Neural cell (in vitro differentiated cells): Measurements from ENCODE around the gene PRSS27. TPM values are rescaled to one million over a fixed set of nuclear protein-coding genes. Genes with fewer than 3 reads are reported as not detected.

Experiments used
- H2AFZ ChIP-seq: fragments of 200-600, 300-800 bp; sonication (generic), shearing (Covaris generic); 2 replicates; pipeline ENCODE4 v1.6.0; 2014; ENCODE audit warnings: low read depth, mild to moderate bottlenecking, antibody characterized with exemption, low read length, moderate library complexity
- H3F3A ChIP-seq: fragments of 200-600 bp; shearing (Covaris generic); 2 replicates; pipeline ENCODE4 v1.6.1; 2016; ENCODE audit warnings: mild to moderate bottlenecking, moderate library complexity, mixed read lengths, antibody characterized with exemption, low read length; ENCODE audit not compliant: insufficient read depth, poor library complexity, severe bottlenecking
- H3K27ac ChIP-seq: fragments of 200-600, 300-800 bp; sonication (generic), shearing (Covaris generic); 2 replicates; pipeline ENCODE4 v1.5.1; 2014; ENCODE audit warnings: mild to moderate bottlenecking, low read length, moderate library complexity
- H3K27me3 ChIP-seq: fragments of 300-800, 200-600 bp; sonication (generic), shearing (Covaris generic); 2 replicates; pipeline ENCODE4 v1.6.0; 2014; ENCODE audit warnings: mild to moderate bottlenecking, low read depth, low read length, moderate library complexity; ENCODE audit not compliant: insufficient read depth
- H3K36me3 ChIP-seq: fragments of 300-800, 200-600 bp; sonication (generic), shearing (Covaris generic); 2 replicates; pipeline ENCODE4 v1.5.1; 2014; ENCODE audit warnings: mild to moderate bottlenecking, antibody characterized with exemption, low read length, moderate library complexity; ENCODE audit not compliant: insufficient read depth
- H3K4me2 ChIP-seq: fragments of 300-800, 200-600 bp; sonication (generic), shearing (Covaris generic); 2 replicates; pipeline ENCODE4 v1.6.0; 2014; ENCODE audit warnings: mild to moderate bottlenecking, low read length
- H3K4me3 ChIP-seq: fragments of 300-800, 200-600 bp; sonication (generic), shearing (Covaris generic); 2 replicates; pipeline ENCODE4 v1.5.1; 2014; ENCODE audit warnings: mild to moderate bottlenecking, low read length, moderate library complexity
- H3K79me2 ChIP-seq: fragments of 200-600 bp; shearing (Covaris generic); replicated peaks from 2 replicates; pipeline ENCODE4 v1.6.0; 2014; ENCODE audit warnings: mild to moderate bottlenecking, low read length, moderate library complexity; ENCODE audit not compliant: insufficient read depth
- H3K9ac ChIP-seq: fragments of 300-800, 200-600 bp; sonication (generic), shearing (Covaris generic); 2 replicates; pipeline ENCODE4 v1.6.1; 2016; ENCODE audit warnings: mild to moderate bottlenecking, low read length, mixed read lengths
- H3K9me2 ChIP-seq: fragments of 200-600 bp; shearing (Covaris generic); 2 replicates; pipeline ENCODE4 v1.6.1; 2016; ENCODE audit warnings: mild to moderate bottlenecking, low read length, mixed read lengths; ENCODE audit not compliant: insufficient read depth
- H3K9me3 ChIP-seq: fragments of 200-600, 300-800 bp; sonication (generic), shearing (Covaris generic); 2 replicates; pipeline ENCODE4 v1.6.1; 2016; ENCODE audit warnings: mild to moderate bottlenecking, mixed run types, low read length, moderate library complexity, mixed read lengths
- H4K20me1 ChIP-seq: fragments of 200-600 bp; shearing (Covaris generic); 2 replicates; pipeline ENCODE4 v1.6.1; 2016; ENCODE audit warnings: mild to moderate bottlenecking, mixed run types; ENCODE audit not compliant: insufficient read depth
- EP300 ChIP-seq: fragments of 450-650 bp; conservative IDR thresholded peaks from 2 replicates; pipeline ENCODE4 v1.6.1; 2014; ENCODE audit warnings: antibody characterized with exemption, mild to moderate bottlenecking, moderate library complexity; ENCODE audit not compliant: poor library complexity, severe bottlenecking
- EZH2 ChIP-seq: fragments of 200-600, 300-800 bp; shearing (Covaris generic), sonication (generic); IDR thresholded peaks from 2 replicates; pipeline ENCODE4 v1.6.1; 2014; ENCODE audit warnings: antibody characterized with exemption, low read length, borderline replicate concordance, mild to moderate bottlenecking; ENCODE audit not compliant: insufficient read depth, poor library complexity, severe bottlenecking
- MXI1 ChIP-seq: fragments of 450-650 bp; conservative IDR thresholded peaks from 2 replicates; pipeline ENCODE4 v1.6.1; 2014; ENCODE audit warnings: antibody characterized with exemption, mild to moderate bottlenecking; ENCODE audit not compliant: poor library complexity, severe bottlenecking
- POLR2AphosphoS5 ChIP-seq: IDR thresholded peaks from 2 replicates; pipeline ENCODE4 v1.6.1; 2012
- RAD21 ChIP-seq: fragments of 450-650 bp; conservative IDR thresholded peaks from 2 replicates; pipeline ENCODE4 v1.6.1; 2014; ENCODE audit warnings: antibody characterized with exemption, mild to moderate bottlenecking, moderate library complexity
- SMC3 ChIP-seq: fragments of 450-650 bp; conservative IDR thresholded peaks from 2 replicates; pipeline ENCODE4 v1.6.1; 2014; ENCODE audit warnings: antibody characterized with exemption, mild to moderate bottlenecking, moderate library complexity; ENCODE audit not compliant: poor library complexity
- TAF1 ChIP-seq: IDR thresholded peaks from 2 replicates; pipeline ENCODE4 v1.6.1; 2012; ENCODE audit warnings: low read depth
- polyA plus RNA-seq: library from polyadenylated mRNA; depleted of rRNA; stranded (reverse); fragments of >200 nt; gene quantifications from 2 replicates; pipeline ENCODE4 v1.2.3, GENCODE V29; 2014
- TF ChIP-seq, protein P1 (sequence below): fragments of 450-650 bp; IDR thresholded peaks from 2 replicates; pipeline ENCODE4 v1.5.1; 2014; ENCODE audit warnings: antibody characterized with exemption, mild to moderate bottlenecking, moderate library complexity; ENCODE audit not compliant: poor library complexity, severe bottlenecking
- TF ChIP-seq, protein P2 (sequence below): IDR thresholded peaks from 2 replicates; pipeline ENCODE4 v1.6.1; 2012; ENCODE audit warnings: borderline replicate concordance

Gene PRSS27
- polyA plus RNA-seq, 1 donor from 2014 or later: 5.9 TPM

DNA sequence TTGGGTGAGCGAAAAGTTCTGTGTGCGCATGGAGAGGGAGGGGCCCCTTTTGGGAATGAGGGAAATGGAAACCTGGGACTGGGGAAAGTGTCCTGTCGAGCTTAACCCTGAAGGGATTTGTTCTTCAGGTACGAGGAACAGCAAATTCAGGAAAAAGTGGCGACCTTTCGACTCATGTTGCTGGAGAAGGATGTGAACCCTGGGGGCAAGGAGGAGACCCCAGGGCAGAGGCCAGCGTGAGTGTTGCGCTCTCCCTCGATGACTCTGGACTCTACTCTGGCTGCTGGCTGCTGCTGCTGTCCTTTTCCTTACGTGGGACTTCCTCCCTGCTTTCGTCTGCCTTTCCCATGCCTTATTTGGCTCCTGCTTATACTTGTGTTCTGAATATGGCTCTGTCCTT lies 37.3 kb upstream of the PRSS27 start:
- no peak overlapping the region for H3K27ac ChIP-seq
- H3K4me3 ChIP-seq: no peak overlapping the region
- no peak overlapping the region for H3K9ac ChIP-seq
- H3K4me2 ChIP-seq: no peak overlapping the region
- peaks cover 69% of the 10 kb centered on the region for H3K79me2 ChIP-seq
- no peak overlapping the region for H2AFZ ChIP-seq
- no peaks in the 10 kb centered on the region for H3K9me2 ChIP-seq
- H4K20me1 ChIP-seq: peaks cover 10% of the 10 kb centered on the region
- TF ChIP-seq POLR2AphosphoS5 (no peak), EP300 (no peak), MXI1 (no peak), RAD21 (no peak), SMC3 (no peak), TAF1 (no peak), EZH2 (no peak)
- TF ChIP-seq, protein P1, sequence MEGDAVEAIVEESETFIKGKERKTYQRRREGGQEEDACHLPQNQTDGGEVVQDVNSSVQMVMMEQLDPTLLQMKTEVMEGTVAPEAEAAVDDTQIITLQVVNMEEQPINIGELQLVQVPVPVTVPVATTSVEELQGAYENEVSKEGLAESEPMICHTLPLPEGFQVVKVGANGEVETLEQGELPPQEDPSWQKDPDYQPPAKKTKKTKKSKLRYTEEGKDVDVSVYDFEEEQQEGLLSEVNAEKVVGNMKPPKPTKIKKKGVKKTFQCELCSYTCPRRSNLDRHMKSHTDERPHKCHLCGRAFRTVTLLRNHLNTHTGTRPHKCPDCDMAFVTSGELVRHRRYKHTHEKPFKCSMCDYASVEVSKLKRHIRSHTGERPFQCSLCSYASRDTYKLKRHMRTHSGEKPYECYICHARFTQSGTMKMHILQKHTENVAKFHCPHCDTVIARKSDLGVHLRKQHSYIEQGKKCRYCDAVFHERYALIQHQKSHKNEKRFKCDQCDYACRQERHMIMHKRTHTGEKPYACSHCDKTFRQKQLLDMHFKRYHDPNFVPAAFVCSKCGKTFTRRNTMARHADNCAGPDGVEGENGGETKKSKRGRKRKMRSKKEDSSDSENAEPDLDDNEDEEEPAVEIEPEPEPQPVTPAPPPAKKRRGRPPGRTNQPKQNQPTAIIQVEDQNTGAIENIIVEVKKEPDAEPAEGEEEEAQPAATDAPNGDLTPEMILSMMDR: no peak
- TF ChIP-seq, protein P2, sequence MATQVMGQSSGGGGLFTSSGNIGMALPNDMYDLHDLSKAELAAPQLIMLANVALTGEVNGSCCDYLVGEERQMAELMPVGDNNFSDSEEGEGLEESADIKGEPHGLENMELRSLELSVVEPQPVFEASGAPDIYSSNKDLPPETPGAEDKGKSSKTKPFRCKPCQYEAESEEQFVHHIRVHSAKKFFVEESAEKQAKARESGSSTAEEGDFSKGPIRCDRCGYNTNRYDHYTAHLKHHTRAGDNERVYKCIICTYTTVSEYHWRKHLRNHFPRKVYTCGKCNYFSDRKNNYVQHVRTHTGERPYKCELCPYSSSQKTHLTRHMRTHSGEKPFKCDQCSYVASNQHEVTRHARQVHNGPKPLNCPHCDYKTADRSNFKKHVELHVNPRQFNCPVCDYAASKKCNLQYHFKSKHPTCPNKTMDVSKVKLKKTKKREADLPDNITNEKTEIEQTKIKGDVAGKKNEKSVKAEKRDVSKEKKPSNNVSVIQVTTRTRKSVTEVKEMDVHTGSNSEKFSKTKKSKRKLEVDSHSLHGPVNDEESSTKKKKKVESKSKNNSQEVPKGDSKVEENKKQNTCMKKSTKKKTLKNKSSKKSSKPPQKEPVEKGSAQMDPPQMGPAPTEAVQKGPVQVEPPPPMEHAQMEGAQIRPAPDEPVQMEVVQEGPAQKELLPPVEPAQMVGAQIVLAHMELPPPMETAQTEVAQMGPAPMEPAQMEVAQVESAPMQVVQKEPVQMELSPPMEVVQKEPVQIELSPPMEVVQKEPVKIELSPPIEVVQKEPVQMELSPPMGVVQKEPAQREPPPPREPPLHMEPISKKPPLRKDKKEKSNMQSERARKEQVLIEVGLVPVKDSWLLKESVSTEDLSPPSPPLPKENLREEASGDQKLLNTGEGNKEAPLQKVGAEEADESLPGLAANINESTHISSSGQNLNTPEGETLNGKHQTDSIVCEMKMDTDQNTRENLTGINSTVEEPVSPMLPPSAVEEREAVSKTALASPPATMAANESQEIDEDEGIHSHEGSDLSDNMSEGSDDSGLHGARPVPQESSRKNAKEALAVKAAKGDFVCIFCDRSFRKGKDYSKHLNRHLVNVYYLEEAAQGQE: no peak
- peaks cover 35% of the 10 kb centered on the region for H3K36me3 ChIP-seq
- H3K27me3 ChIP-seq: no peaks in the 10 kb centered on the region
- H3K9me3 ChIP-seq: peaks cover 3% of the 10 kb centered on the region
- H3F3A ChIP-seq: peaks cover 3% of the 10 kb centered on the region

DNA sequence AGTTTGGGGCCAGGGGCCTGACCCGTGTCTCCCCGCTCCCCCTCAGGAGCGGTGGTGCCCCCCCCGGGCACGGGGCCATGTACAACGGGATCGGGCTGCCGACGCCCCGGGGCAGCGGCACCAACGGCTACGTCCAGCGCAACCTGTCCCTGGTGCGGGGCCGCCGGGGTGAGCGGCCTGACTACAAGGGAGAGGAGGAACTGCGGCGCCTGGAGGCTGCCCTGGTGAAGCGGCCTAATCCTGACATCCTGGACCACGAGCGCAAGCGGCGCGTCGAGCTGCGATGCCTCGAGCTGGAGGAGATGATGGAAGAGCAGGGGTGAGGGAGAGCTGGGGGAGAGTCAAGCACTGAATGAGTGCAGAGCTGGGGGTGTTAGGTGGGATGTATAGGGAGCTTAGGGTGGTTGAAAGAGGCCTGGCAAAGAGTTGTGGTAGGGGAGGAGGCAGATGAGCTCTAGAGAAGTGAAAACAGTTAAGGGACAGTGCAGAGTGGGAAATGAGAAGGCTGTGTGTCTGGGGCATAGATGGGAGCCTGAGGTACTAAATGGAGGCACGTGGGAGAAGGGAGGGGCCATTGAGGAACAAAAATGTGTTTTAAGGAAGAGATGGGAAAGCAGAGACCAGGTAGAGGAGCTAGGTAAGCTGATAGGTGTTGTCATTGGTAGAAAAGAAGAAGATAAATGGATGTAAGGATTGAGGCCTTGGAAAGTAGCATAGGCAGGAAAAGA lies 36.4 kb upstream of the PRSS27 start:
- Histone ChIP-seq H3F3A (peaks cover 3% of the 10 kb centered on the region), H3K9me3 (no peaks in the 10 kb centered on the region), H3K9me2 (no peaks in the 10 kb centered on the region), H4K20me1 (peaks cover 10% of the 10 kb centered on the region), H3K27ac (no peak overlapping the region), H3K4me3 (no peak overlapping the region), H3K36me3 (peaks cover 27% of the 10 kb centered on the region), H3K9ac (no peak overlapping the region), H3K79me2 (peaks cover 68% of the 10 kb centered on the region), H3K4me2 (no peak overlapping the region), H2AFZ (no peak overlapping the region), H3K27me3 (no peaks in the 10 kb centered on the region)
- TF ChIP-seq, protein P1: no peak
- no peak for TF ChIP-seq SMC3
- TF ChIP-seq EZH2: no peak
- TF ChIP-seq, protein P2: no peak
